PC-3 (cell line): ENCODE measurements around the gene CD200R1.
"Not testable (repeated sequence)": the region's sequence is repeated elsewhere in the genome, so short reads cannot be mapped to it uniquely, and the experiment has no call there.

Source experiments
- CTCF ChIP-seq: fragments of 300-600 bp; sonication (generic); conservative IDR thresholded peaks from 2 replicates; pipeline ENCODE4 v1.5.1; 2017; ENCODE audit warnings: antibody characterized with exemption, low read depth, mild to moderate bottlenecking, low read length
- EZH2 ChIP-seq: fragments of 300-600 bp; sonication (generic); IDR thresholded peaks from one replicate; pipeline ENCODE4 v1.6.1; 2017; ENCODE audit warnings: antibody characterized with exemption, mild to moderate bottlenecking, low read length; ENCODE audit not compliant: unreplicated experiment

GRCh38 chr3:112919541-112919940 is 55.4 kb downstream of the CD200R1 start:
- TF ChIP-seq CTCF, EZH2: not testable (repeated sequence)
